HepG2 (cell line): ENCODE results near the gene CAPN15. TPM values are rescaled to one million over a fixed set of nuclear protein-coding genes. Genes with fewer than 3 reads are reported as not detected.

ENCODE experiments used
- FOXM1 ChIP-seq: sonication (generic); formaldehyde crosslinking; IDR thresholded peaks from 2 replicates; pipeline ENCODE4 v1.5.0; 2020; ENCODE audit warnings: missing genetic modification reagents
- KDM1A ChIP-seq: IDR thresholded peaks from 2 replicates; pipeline ENCODE4 v1.6.1; 2016; ENCODE audit warnings: missing compliant biosample characterization
- MAZ ChIP-seq, 2 experiments: sonication (generic) in 1 of 2; formaldehyde crosslinking in 1 of 2; IDR thresholded peaks; 2 replicates each; pipeline versions ENCODE4 v1.5.0 to v1.6.1; 2012 to 2020; ENCODE audit warnings: low read depth in 2 of 2, mild to moderate bottlenecking in 2 of 2, borderline replicate concordance in 1 of 2, improper control_type of control experiment in 1 of 2, low read length in 1 of 2, missing genetic modification reagents in 1 of 2, moderate library complexity in 1 of 2
- PRDM15 ChIP-seq: sonication (generic); formaldehyde crosslinking; IDR thresholded peaks from 2 replicates; pipeline ENCODE4 v1.4.0; 2020; ENCODE audit warnings: missing genetic modification reagents
- SMAD1 ChIP-seq: sonication (generic); formaldehyde crosslinking; IDR thresholded peaks from 2 replicates; pipeline ENCODE4 v1.4.0; 2020; ENCODE audit warnings: missing genetic modification reagents, low read depth, mild to moderate bottlenecking, borderline replicate concordance
- THYN1 ChIP-seq: sonication (generic); formaldehyde crosslinking; IDR thresholded peaks from 2 replicates; pipeline ENCODE4 v1.8.1; 2023; ENCODE audit warnings: low read depth, mild to moderate bottlenecking, moderate library complexity, missing genetic modification reagents, borderline replicate concordance
- ZBTB33 ChIP-seq: sonication (generic); formaldehyde crosslinking; IDR thresholded peaks from 2 replicates; pipeline ENCODE4 v1.4.0; 2020; ENCODE audit warnings: missing genetic modification reagents
- ZBTB4 ChIP-seq: sonication (generic); formaldehyde crosslinking; IDR thresholded peaks from 2 replicates; pipeline ENCODE4 v1.4.0; 2020; ENCODE audit warnings: missing genetic modification reagents, mild to moderate bottlenecking, borderline replicate concordance
- ZNF652 ChIP-seq: IDR thresholded peaks from 2 replicates; pipeline ENCODE4 v1.6.1; 2016; ENCODE audit warnings: low read depth, borderline replicate concordance
- polyA plus RNA-seq, 8 experiments: library from polyadenylated mRNA; depleted of rRNA in 3 of 8; stranded (reverse) in 7 of 8; unstranded in 1 of 8; fragments of >200 nt; fragmentation: Illumina TruSeq in 4 of 8; extraction: Trizol in 4 of 8; gene quantifications; 2 replicates each; pipeline versions ENCODE4 v1.2.1 to v1.2.3, GENCODE V29; 2011 to 2016; ENCODE audit warnings: low read depth in 4 of 8, missing spikeins in 1 of 8, mixed read lengths in 1 of 8; ENCODE audit not compliant: insufficient read depth in 1 of 8
- total RNA-seq, 5 experiments: library from RNA; depleted of rRNA; stranded (reverse); fragments of >200 nt; fragmentation: Illumina TruSeq; extraction: Trizol; gene quantifications; 2 replicates each; pipeline ENCODE4 v1.2.3, GENCODE V29; 2016; ENCODE audit warnings: low read depth in 1 of 5

Gene CAPN15
- total and polyA plus RNA-seq, 2 of the 13 experiments (the other 11 are each of a cell fraction or from before 2014, with no cell fraction given), result 14.9 to 24.5 TPM

GRCh38 chr16:519841-520687, 7.4 kb upstream of the CAPN15 start (continued):
- TF ChIP-seq PRDM15 (CRISPR knock-in tag), result no peak
- TF ChIP-seq THYN1, result no peak
- TF ChIP-seq ZBTB4 (CRISPR knock-in tag), result no peak
- TF ChIP-seq FOXM1 (CRISPR knock-in tag), result no peak
- no peak for TF ChIP-seq KDM1A (CRISPR knock-in tag)
- no peak for TF ChIP-seq ZNF652 (CRISPR knock-in tag)
- no peak for TF ChIP-seq SMAD1 (CRISPR knock-in tag)
- peak; percentile 39; the same call in 1 of the 2 replicates for TF ChIP-seq ZBTB33 (CRISPR knock-in tag)
- no peak for TF ChIP-seq MAZ (IDR thresholded peaks at IDR 0.05; ENCODE audit: borderline replicate concordance, low read depth, low read length)
- TF ChIP-seq MAZ (CRISPR knock-in tag; IDR thresholded peaks at IDR 0.05; ENCODE audit: low read depth), result no peak
